Stromal cell of bone marrow (primary cell): ENCODE results near the gene LHFPL2.
A peak's percentile ranks its signal among the peaks of the same experiment; 100 is the strongest.
"Not testable (repeated sequence)": the region's sequence is repeated elsewhere in the genome, so short reads cannot be mapped to it uniquely, and the experiment has no call there.

Source experiments
- DNase-seq: peaks from one replicate; pipeline ENCODE4 v3.0.0-alpha.2; 2012; ENCODE audit warnings: low read depth

LHFPL2 gene

GRCh38 chr5:78500871-78501270, 147.7 kb downstream of the LHFPL2 start:
- no peak for DNase-seq

GRCh38 chr5:78500028-78500427, 148.5 kb downstream of the LHFPL2 start:
- DNase-seq: no peak

GRCh38 chr5:78499485-78499884, 149.1 kb downstream of the LHFPL2 start:
- DNase-seq: no peak

DNA sequence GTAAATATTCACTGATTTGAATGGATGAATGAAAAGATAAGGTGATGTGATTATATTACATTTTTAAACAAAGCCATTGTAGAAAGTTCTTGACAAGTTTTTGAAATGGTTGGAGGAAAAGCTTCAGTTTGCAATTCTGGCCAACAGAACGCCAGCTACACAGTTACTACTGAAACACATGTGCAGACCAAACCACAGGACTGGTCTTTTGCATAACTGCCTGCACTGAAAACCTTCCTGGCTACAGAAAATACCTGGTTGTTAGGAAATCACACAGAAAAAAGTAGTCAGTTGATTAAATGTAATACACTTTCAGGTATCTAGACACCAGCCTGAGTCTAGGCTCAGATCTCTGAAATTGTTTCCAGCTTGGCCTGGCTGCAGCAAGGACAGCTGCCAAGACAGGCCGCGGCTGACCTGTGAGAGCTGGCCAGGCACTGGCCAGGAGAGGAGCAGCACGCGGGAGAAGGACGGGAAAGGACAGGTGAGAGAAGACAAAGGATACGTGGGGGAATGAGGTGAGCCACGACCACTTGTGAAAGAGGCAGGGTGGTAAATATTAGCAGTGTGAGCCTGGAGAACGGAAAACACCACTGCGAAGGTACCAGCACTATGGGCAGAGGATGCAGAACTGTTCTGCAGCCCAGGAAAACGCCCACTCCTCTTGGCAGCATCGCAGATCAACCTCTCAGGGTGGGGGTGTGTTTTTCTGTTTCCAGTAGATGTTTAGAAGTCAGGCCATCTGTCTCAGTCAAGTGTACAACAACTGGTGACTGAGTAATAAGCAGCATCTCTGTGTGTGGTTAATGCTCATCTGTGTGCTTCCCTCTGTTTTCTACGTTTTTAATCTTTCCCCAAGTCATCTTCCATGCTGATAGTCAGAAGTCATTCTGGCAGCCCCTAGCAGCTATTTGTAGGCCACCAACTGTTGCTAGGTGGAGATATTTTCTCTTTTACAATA, 150.7 kb downstream of the LHFPL2 start:
- no peak for DNase-seq

DNA sequence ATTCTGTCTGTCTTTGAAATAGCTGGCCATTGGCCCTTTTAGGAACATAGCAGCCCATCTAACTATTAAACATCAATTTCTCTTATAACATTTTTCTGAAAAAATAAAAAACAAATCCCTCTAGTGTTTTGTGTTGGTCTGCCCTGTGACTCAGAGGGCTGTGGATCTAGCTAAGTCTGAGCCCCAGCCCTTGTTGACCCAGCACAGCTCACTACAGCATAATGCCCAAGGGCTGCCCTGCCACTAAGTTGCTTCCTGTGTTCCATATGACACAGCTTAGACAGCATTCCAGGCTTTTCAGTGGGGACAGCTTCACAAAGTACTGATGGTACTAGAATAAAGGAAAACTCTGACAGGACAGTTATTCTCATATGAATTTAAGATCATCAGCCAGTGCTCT, 152.2 kb downstream of the LHFPL2 start:
- DNase-seq: peak; percentile 59

GRCh38 chr5:78495800-78496199, 152.8 kb downstream of the LHFPL2 start:
- DNase-seq: no peak

DNA sequence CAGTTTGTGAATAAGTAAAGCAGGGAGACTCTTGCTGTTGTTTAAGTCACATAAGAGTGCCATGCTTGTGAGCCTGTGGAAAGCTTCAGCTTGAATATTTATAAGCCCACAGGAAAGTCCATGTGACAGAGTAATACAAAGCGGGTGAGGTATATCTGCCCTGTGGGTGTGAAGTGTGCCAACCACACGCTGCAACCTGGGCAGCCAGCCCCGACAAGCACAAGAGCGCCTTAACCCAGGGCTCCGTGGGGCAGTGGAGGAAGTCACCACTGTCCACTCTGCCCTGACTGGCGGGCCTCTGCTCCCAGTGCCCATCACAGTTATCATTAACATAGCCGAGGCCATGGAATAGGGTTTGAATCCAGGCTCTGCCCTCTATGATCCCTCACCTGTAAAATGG, 155.9 kb downstream of the LHFPL2 start:
- no peak for DNase-seq

DNA sequence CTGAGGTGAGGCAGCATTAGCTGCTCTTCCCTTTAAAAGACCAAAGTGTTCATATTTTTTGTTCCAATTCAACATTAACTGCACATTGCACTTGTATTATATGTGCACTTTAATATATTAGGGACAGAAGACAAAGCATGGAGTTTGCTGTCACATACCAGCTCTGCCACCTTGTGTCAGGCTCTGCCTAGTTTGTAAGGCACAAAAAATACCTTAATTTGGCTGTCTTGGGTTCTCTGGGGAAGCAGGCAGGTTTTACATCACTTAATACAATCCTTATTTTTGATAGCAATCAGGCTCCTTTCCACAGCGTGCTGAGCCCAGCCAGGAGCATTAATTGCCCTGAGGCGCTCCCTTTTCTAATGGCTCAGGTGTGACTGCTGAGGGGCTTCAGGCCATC, 156.3 kb downstream of the LHFPL2 start:
- no peak for DNase-seq

GRCh38 chr5:78490709-78491485, 157.7 kb downstream of the LHFPL2 start:
- DNase-seq: no peak

- no peak for DNase-seq
Observed at GRCh38 chr5:78487846-78488245, 160.7 kb downstream of the LHFPL2 start.

GRCh38 chr5:78486218-78486617, 162.4 kb downstream of the LHFPL2 start:
- DNase-seq: no peak

- no peak for DNase-seq
Observed at GRCh38 chr5:78483809-78484521, 164.6 kb downstream of the LHFPL2 start.

DNA sequence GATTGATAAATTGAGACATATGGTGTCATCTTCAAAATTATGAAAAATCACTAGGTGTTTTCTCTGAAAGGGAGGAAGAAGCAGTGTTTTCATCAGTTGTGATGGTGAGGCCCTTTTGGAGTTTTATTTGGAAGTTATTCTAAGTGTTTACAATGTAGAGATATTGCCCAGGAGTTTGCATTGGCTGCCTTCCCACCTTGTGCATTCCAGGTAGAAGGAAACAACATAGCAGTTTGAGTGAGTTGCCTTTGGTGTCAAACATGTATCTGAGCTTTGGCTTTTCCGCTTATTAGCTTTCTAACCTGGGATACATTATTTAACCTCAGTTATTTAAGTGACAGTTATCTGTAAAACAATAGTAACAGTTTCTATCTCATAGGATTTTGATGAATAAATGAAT, 165.6 kb downstream of the LHFPL2 start:
- DNase-seq: no peak

DNA sequence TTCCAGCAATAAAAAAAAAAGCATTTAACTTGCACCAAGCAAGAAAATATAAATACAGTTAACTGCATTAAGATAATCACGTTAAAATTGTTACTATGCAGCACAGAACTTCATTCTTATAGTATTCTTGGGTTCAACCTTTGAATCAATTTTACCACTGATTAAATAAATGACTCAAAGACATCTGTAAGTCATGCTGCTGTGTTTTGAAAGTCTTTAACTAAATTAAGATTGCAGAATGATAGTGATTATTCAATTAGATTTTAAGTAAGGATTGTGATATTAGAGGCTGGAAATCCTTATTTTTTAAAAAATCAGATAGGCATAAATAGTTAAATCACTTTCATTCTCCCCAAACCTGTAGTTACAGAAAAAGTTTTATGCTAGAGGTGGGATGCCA, 171.8 kb downstream of the LHFPL2 start:
- no peak for DNase-seq

DNA sequence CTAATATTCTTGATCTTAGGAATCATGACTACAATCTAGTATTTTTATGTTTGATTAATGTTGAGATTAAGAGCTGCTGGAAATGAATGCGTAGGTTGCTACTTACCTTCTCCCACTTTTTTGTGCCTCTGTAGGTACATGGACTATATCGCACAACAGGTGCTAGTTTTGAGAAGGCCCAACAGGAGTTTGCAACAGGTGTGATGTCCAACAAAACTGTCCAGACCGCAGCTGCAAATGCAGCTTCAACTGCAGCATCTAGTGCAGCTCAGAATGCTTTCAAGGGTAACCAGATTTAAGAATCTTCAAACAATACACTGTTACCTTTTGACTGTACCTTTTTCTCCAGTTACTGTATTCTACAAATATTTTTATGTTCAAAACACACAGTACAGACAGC, 173.2 kb downstream of the LHFPL2 start:
- DNase-seq: no peak

DNA sequence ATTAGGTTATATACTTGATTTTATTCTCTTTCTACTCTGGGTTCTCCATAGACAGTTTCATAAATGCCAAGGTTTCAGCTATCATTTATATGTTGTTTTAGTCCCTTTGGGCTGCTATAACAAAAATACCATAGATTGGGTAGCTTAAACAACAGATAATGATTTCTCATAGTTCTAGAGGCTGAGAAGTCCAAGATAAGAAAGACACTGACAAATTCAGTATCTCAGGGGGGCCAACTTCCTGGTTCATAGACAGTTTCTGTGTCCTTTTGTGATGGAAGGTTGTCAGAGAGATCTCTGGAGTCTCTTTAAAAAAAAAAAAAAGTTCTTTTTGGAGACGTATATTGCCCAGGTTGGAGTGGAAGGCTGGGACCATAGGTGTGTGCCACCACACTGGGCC, 174.8 kb downstream of the LHFPL2 start:
- no peak for DNase-seq

- no peak for DNase-seq
Observed at GRCh38 chr5:78472469-78473106, 176.0 kb downstream of the LHFPL2 start.

DNA sequence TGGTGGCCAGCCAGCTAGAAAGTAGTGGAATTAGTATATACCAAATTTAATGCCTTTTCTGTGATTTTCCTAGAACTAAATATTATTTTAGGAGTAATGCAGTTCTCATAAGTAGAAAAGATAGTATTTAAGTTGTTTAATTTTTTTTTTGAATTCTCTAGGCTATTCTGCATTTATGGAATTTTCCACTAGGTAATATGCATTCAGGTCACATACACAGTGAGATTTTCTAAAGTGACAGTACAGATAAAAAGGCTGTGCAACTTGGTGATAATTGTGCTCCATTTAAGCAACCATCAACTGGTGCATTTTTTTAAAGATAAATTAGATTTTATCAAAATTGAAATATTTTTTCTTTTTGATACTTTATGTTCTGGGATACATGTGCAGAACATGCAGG, 176.7 kb downstream of the LHFPL2 start:
- DNase-seq: no peak

GRCh38 chr5:78467752-78468357, 180.7 kb downstream of the LHFPL2 start:
- peak; percentile 31 for DNase-seq

DNA sequence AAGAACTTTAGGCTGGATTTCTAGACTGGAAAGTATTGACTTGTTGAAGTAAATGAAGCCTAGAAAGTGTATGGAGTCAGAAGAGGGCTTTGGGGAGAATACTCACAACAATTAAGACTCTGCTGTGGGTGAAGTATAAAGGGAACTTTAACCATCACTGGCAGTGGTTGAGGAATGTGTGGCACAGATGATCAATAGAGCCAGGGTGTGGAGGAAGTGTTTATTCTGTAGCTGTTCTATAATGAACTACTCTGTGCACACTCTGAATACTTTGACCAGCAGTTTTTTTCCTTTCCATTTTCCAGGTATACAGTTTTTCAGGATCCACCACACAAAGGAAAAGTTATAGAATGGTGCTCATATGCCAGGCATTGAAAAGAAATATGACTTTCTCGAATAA, 181.4 kb downstream of the LHFPL2 start:
- DNase-seq: no peak

GRCh38 chr5:78458843-78459242, 189.7 kb downstream of the LHFPL2 start:
- DNase-seq: no peak

DNA sequence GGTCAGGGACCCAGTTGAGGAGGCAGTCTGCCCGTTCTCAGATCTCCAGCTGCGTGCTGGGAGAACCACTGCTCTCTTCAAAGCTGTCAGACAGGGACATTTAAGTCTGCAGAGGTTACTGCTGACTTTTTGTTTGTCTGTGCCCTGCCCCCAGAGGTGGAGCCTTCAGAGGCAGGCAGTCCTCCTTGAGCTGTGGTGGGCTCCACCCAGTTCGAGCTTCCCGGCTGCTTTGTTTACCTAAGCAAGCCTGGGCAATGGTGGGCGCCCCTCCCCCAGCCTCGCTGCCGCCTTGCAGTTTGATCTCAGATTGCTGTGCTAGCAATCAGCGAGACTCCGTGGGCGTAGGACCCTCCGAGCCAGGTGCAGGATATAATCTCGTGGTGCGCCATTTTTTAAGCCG, 191.1 kb downstream of the LHFPL2 start:
- not testable (repeated sequence) for DNase-seq
